ENCODE data around the gene NEMF. TPM values are rescaled to one million over a fixed set of nuclear protein-coding genes. Genes with fewer than 3 reads are reported as not detected.

The NEMF gene
- total RNA-seq, 1 donor from 2014 or later, result 30.3 TPM

DNA sequence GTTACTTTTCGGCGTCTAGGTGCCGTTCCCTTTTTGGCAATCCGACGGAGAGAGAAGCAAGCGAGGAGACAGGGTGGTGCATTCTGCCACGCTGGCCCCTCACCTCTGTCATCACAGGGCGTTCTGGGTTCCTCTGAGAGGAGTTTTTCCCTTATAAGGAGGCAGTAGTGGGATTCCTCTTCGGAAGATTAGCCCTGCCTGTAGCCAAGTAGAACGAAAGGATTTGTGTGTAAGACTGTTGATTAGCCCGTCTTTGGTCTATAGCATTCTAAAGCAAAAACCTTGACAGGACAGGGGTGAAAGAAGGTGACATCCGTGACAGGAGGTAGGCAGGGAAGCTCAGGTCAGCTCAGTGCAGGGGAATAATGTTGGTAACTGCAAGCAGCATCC, 9.1 kb upstream of the NEMF start:
- H3K27me3 ChIP-seq (ENCODE audit: control insufficient read depth, insufficient read depth, low read length), result no peaks in the 10 kb centered on the region
- no peaks in the 10 kb centered on the region for H3K36me3 ChIP-seq (ENCODE audit: control insufficient read depth, insufficient read depth, low read length)
- TF ChIP-seq, protein P1, sequence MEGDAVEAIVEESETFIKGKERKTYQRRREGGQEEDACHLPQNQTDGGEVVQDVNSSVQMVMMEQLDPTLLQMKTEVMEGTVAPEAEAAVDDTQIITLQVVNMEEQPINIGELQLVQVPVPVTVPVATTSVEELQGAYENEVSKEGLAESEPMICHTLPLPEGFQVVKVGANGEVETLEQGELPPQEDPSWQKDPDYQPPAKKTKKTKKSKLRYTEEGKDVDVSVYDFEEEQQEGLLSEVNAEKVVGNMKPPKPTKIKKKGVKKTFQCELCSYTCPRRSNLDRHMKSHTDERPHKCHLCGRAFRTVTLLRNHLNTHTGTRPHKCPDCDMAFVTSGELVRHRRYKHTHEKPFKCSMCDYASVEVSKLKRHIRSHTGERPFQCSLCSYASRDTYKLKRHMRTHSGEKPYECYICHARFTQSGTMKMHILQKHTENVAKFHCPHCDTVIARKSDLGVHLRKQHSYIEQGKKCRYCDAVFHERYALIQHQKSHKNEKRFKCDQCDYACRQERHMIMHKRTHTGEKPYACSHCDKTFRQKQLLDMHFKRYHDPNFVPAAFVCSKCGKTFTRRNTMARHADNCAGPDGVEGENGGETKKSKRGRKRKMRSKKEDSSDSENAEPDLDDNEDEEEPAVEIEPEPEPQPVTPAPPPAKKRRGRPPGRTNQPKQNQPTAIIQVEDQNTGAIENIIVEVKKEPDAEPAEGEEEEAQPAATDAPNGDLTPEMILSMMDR (IDR thresholded peaks at IDR 0.05; ENCODE audit: insufficient read depth, low read length, severe bottlenecking), result no peak
- FAIRE-seq, result no peak
- H3K4me3 ChIP-seq (ENCODE audit: low read depth, low read length), result peak overlapping the region; percentile 55
- peak; percentile 68 for DNase-seq (ENCODE audit: low read depth)

DNA sequence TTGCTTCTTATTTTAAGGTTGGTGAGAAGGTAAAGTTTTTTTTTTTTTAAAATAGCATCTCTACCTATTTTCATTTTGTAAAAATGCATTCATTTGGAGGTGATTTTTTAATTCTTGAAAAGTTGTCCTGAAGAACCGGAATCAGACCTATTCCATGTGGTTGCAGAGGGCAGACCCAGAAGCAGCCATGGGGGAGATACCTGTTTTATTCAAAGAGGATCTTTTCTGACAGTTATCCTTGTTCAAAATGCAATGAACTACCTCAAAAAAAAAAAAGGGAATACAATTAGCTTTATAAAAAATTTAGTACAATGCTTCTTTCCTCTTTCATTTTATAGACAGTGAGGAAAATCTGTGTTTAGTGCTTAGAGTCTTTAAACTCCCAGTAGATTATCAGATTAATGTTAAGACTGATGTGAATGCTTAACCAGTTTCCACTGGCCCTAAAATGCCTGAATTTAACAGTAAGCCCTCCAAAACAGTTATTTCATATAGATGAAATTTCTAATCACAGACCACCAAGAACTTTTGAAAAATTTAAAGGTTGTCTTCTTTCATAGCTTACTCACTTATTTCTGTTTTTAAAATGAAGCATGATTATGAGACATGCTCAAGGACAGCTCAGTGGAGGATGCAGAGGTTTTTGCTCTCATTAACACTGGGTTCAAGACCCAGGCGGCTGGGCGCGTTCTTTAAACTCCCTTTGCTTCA, 8.6 kb upstream of the NEMF start:
- DNase-seq (ENCODE audit: low read depth), result no peak
- TF ChIP-seq, protein P1 (IDR thresholded peaks at IDR 0.05; ENCODE audit: insufficient read depth, low read length, severe bottlenecking), result no peak
- H3K4me3 ChIP-seq (ENCODE audit: low read depth, low read length), result peak overlapping the region; percentile 55
- no peak for FAIRE-seq
- H3K36me3 ChIP-seq (ENCODE audit: control insufficient read depth, insufficient read depth, low read length), result no peaks in the 10 kb centered on the region
- no peaks in the 10 kb centered on the region for H3K27me3 ChIP-seq (ENCODE audit: control insufficient read depth, insufficient read depth, low read length)

DNA sequence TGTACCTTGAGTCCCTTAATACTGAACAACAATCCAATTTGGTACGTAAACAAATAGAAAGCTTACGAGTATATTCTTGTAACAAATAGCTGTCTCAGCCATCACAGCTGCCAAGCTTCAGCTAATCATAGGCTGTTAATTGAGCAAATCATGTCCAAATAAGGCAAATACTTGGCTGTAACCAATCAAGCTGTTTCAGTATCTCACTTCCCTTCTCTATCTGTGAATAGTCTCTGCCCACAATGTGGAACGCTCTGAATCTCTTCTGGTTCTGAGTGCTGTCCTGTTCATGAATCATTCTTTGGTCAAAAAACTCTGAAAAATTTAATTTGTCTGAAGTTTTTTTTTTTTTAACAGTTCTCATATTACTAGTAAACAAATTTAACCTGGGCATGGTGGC, 5.8 kb upstream of the NEMF start:
- TF ChIP-seq, protein P1 (IDR thresholded peaks at IDR 0.05; ENCODE audit: insufficient read depth, low read length, severe bottlenecking), result no peak
- FAIRE-seq (no peak), DNase-seq (ENCODE audit: low read depth) (no peak)
- Histone ChIP-seq H3K27me3 (ENCODE audit: control insufficient read depth, insufficient read depth, low read length) (no peaks in the 10 kb centered on the region), H3K4me3 (ENCODE audit: low read depth, low read length) (no peak overlapping the region), H3K36me3 (ENCODE audit: control insufficient read depth, insufficient read depth, low read length) (no peaks in the 10 kb centered on the region)

DNA sequence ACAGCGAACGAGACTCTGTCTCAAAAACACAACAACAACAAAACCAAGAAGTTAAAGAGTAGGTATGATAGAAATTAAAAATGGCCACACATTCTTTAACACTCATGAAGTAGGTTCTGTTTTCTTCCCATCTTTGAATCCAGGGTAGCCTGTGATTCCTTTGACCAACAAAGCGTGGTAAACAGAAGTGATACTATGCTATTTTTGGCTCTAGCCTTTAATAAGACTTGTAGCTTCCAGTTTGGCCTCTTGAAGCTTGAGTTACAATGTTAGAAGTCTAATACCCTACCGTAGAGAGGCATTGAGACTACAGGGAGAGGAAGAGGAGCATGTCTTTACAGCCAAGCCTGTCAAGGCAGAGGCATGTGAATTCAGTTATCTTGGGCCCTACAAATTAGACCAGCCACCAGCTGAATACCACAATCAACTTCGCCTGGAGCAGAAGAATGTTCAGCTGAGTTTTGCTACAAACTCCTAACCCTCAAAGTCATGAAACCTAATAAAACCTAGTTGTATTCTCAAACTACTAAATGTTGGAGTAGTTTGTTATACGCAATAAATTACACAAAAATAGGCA, 4.9 kb upstream of the NEMF start:
- Histone ChIP-seq H3K27me3 (ENCODE audit: control insufficient read depth, insufficient read depth, low read length) (no peaks in the 10 kb centered on the region), H3K36me3 (ENCODE audit: control insufficient read depth, insufficient read depth, low read length) (no peaks in the 10 kb centered on the region), H3K4me3 (ENCODE audit: low read depth, low read length) (no peak overlapping the region)
- FAIRE-seq (no peak), DNase-seq (ENCODE audit: low read depth) (no peak)
- TF ChIP-seq, protein P1 (IDR thresholded peaks at IDR 0.05; ENCODE audit: insufficient read depth, low read length, severe bottlenecking), result no peak

DNA sequence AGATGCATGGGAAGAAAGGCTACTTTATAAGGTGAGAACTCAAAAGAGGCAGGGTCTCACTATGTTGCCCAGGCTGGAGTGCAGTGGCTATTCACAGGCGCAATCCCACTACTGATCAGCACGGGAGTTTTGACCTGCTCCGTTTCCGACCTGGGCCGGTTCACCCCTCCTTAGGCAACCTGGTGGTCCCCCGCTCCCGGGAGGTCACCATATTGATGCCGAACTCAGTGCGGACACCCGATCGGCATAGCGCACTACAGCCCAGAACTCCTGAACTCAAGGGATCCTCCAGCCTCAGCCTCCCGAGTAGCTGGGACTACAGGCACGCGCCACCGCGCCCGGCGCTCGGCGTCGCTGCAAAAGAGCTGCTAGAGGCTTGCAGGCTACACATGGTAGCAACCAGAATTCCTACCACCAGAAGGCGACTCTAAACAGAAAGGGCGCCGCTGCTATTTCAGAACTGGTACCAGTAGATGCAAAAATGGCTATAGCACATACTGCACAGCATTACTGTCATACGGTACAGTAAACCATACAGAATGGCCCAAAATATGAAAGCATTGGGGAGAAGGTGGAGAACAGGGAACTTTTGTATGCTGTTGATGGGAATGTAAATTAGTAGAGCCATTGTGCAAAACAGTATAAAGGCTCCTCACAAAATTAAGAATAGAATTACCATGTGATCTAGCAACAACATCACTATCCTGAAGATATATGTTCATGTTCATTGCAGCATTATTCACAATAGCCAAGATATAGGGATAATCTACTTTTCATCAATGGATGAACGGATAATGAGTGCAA, 1.2 kb upstream of the NEMF start:
- DNase-seq (ENCODE audit: low read depth) (peak; percentile 75), FAIRE-seq (no peak)
- H3K27me3 ChIP-seq (ENCODE audit: control insufficient read depth, insufficient read depth, low read length), result no peaks in the 10 kb centered on the region
- no peak overlapping the region for H3K4me3 ChIP-seq (ENCODE audit: low read depth, low read length)
- peaks cover 3% of the 10 kb centered on the region for H3K36me3 ChIP-seq (ENCODE audit: control insufficient read depth, insufficient read depth, low read length)
- TF ChIP-seq, protein P1 (IDR thresholded peaks at IDR 0.05; ENCODE audit: insufficient read depth, low read length, severe bottlenecking), result peak; percentile 83

Data from bronchial epithelial cell (primary cell).